HAP-1 (cell line): ENCODE measurements around the gene GRB7.

ENCODE experiments used
- DNase-seq, 2 experiments: peaks; one replicate each; pipeline ENCODE4 v3.0.0-alpha.2; 2016 to 2020; ENCODE audit warnings: low spot score in 2 of 2
- H3K27me3 ChIP-seq: fragments of 250-450 bp; sonication (Bioruptor Pico); 2 replicates; pipeline ENCODE4 v1.5.1; 2020; ENCODE audit warnings: low read depth, mild to moderate bottlenecking, moderate library complexity
- H3K36me3 ChIP-seq: fragments of 250-450 bp; sonication (Bioruptor Pico); replicated peaks from 2 replicates; pipeline ENCODE4 v1.5.1; 2020; ENCODE audit warnings: mild to moderate bottlenecking
- H3K4me1 ChIP-seq: fragments of 250-450 bp; sonication (Bioruptor Pico); 2 replicates; pipeline ENCODE4 v1.5.1; 2020; ENCODE audit warnings: mild to moderate bottlenecking
- H3K4me3 ChIP-seq: fragments of 250-450 bp; sonication (Bioruptor Pico); 2 replicates; pipeline ENCODE4 v1.5.1; 2020; ENCODE audit warnings: mild to moderate bottlenecking, moderate library complexity
- H3K9me3 ChIP-seq: fragments of 250-450 bp; sonication (Bioruptor Pico); 2 replicates; pipeline ENCODE4 v1.5.1; 2020; ENCODE audit warnings: mild to moderate bottlenecking, moderate library complexity
- in situ Hi-C: fragments of 300-500 bp; cut with MboI; formaldehyde crosslinking; loops from 3 replicates; pipeline ENCODE4 v1.14.3; 2020; ENCODE audit warnings: low sequenced_read_pairs, inconsistent platforms, mixed read lengths

GRB7 gene

GRCh38 chr17:39792526-39793221 is 54.9 kb downstream of the GRB7 start:
- H3K36me3 ChIP-seq = no peaks in the 10 kb centered on the region
- H3K27me3 ChIP-seq = no peaks in the 10 kb centered on the region; the same call in 1 of the 2 replicates
- H3K4me1 ChIP-seq = peaks cover 4% of the 10 kb centered on the region; the same call in 1 of the 2 replicates
- no peak for DNase-seq
- no peaks in the 10 kb centered on the region for H3K9me3 ChIP-seq
- in situ Hi-C loops = no loop called here
- no peak overlapping the region for H3K4me3 ChIP-seq

- no peak for DNase-seq
- no peaks in the 10 kb centered on the region; the same call in 1 of the 2 replicates for H3K27me3 ChIP-seq
- in situ Hi-C loops = no loop called here
- H3K4me3 ChIP-seq = no peak overlapping the region
- no peaks in the 10 kb centered on the region for H3K9me3 ChIP-seq
- H3K4me1 ChIP-seq = peaks cover 4% of the 10 kb centered on the region; the same call in 1 of the 2 replicates
- H3K36me3 ChIP-seq = no peaks in the 10 kb centered on the region
Observed at GRCh38 chr17:39793301-39793872, 55.6 kb downstream of the GRB7 start.

- DNase-seq = no peak
- no peak overlapping the region for H3K4me3 ChIP-seq
- peaks cover 4% of the 10 kb centered on the region; the same call in 1 of the 2 replicates for H3K4me1 ChIP-seq
- no peaks in the 10 kb centered on the region for H3K9me3 ChIP-seq
- no peaks in the 10 kb centered on the region for H3K36me3 ChIP-seq
- H3K27me3 ChIP-seq = no peaks in the 10 kb centered on the region; the same call in 1 of the 2 replicates
- in situ Hi-C loops = no loop called here
Observed at GRCh38 chr17:39794249-39794970, 56.7 kb downstream of the GRB7 start.
